Measurements from ENCODE around the gene CMPK1.
"Not testable (repeated sequence)": the region's sequence is repeated elsewhere in the genome, so short reads cannot be mapped to it uniquely, and the experiment has no call there.

The CMPK1 gene

DNA sequence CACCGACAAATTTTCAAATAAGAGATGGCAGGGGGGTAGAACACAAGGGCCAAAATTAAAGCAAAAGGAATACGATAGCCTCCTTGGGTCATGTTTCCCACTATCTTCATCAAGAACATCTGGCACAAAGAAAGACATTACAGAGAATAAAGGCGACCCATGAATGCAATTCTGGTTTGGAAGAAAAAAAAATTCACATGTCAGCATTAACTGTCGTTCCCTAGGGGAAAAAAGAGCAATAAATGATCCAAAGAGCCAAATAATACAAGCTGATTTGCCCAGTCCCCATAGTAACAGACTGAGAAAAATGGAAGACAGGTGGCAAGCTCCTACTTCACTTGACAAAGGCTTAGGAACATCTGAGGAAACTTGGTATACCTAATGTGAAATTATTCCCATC, 24.2 kb upstream of the CMPK1 start:
- no peak for DNase-seq
- TF ChIP-seq, protein P1, sequence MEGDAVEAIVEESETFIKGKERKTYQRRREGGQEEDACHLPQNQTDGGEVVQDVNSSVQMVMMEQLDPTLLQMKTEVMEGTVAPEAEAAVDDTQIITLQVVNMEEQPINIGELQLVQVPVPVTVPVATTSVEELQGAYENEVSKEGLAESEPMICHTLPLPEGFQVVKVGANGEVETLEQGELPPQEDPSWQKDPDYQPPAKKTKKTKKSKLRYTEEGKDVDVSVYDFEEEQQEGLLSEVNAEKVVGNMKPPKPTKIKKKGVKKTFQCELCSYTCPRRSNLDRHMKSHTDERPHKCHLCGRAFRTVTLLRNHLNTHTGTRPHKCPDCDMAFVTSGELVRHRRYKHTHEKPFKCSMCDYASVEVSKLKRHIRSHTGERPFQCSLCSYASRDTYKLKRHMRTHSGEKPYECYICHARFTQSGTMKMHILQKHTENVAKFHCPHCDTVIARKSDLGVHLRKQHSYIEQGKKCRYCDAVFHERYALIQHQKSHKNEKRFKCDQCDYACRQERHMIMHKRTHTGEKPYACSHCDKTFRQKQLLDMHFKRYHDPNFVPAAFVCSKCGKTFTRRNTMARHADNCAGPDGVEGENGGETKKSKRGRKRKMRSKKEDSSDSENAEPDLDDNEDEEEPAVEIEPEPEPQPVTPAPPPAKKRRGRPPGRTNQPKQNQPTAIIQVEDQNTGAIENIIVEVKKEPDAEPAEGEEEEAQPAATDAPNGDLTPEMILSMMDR (IDR thresholded peaks at IDR 0.05; ENCODE audit: low read depth, low read length) = no peak
- no peaks in the 10 kb centered on the region for H3K9me3 ChIP-seq
- no peak overlapping the region for H3K4me3 ChIP-seq (ENCODE audit: low read depth, low read length)
- H3K4me1 ChIP-seq = no peaks in the 10 kb centered on the region
- no peaks in the 10 kb centered on the region for H3K27me3 ChIP-seq
- no peaks in the 10 kb centered on the region for H3K36me3 ChIP-seq

DNA sequence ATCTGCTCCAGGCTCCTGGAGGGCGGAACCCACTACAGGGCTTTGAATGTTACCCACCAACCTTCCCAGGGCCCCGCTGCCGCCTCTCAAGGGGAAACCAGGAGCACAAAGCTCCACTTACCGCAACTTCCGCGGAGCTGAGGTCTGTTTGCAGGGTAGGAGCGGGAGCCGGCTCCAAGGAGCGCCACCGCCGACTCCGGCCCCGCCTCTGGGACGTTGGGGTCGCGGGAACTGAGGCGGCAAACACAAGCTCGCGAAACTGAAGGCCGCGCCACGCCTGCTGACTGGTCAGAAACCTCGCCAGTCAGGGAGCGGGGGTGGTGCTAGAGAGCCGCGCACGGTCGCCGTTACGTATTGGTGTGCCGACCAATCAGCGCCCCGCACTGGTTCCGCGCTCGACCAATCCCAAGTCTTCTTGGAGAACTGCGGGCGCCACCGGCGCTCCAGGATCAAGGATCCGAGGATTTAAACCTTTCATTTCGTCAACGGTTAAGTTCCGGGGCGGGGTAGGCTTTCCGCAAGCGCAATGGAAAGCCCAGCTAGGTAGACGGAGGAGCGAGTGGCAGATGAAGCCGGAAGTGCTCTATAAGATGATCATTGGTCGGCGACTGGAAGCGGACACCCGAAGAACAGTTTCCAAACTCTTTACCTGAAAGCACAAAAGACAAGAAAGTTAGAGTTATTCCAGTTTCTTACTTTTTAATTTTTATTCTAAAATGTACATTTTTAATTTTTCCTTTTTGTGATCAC, 19.5 kb upstream of the CMPK1 start, which contains the start of gene STIL:
Gene STIL, minus strand, starts transcription at position 233 of the 750 bp plus-strand sequence. CDS start 3,828 bp downstream, outside the sequence.
- no peaks in the 10 kb centered on the region for H3K36me3 ChIP-seq
- H3K4me1 ChIP-seq = no peaks in the 10 kb centered on the region
- DNase-seq = peak; percentile 95
- H3K9me3 ChIP-seq = no peaks in the 10 kb centered on the region
- H3K27me3 ChIP-seq = no peaks in the 10 kb centered on the region
- H3K4me3 ChIP-seq (ENCODE audit: low read depth, low read length) = peak within 1 kb of the TSS; percentile 92
- TF ChIP-seq, protein P1 (IDR thresholded peaks at IDR 0.05; ENCODE audit: low read depth, low read length) = no peak

DNA sequence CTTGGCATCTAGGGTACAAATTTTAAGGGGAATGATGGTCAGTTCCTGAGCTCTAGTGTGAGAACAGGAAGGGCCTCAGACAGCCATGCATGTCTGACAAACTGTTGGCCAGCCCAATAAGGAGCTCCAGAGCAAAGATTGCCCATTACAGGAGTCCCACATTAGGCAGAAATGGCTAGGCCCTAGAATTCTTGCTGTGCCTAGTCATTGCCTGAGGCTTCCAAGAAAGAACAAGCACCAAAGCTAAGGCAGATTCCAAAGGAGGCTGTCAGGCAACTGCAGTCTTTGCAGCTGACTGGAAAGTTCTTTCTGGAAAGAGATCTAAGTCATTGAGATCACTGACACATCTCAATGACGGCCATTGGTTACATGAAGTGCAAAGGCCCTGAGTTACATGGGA, 15.7 kb upstream of the CMPK1 start:
- H3K4me3 ChIP-seq (ENCODE audit: low read depth, low read length) = no peak overlapping the region
- TF ChIP-seq, protein P1 (IDR thresholded peaks at IDR 0.05; ENCODE audit: low read depth, low read length) = no peak
- no peaks in the 10 kb centered on the region for H3K9me3 ChIP-seq
- H3K4me1 ChIP-seq = no peaks in the 10 kb centered on the region
- no peaks in the 10 kb centered on the region for H3K27me3 ChIP-seq
- no peaks in the 10 kb centered on the region for H3K36me3 ChIP-seq
- DNase-seq = no peak

DNA sequence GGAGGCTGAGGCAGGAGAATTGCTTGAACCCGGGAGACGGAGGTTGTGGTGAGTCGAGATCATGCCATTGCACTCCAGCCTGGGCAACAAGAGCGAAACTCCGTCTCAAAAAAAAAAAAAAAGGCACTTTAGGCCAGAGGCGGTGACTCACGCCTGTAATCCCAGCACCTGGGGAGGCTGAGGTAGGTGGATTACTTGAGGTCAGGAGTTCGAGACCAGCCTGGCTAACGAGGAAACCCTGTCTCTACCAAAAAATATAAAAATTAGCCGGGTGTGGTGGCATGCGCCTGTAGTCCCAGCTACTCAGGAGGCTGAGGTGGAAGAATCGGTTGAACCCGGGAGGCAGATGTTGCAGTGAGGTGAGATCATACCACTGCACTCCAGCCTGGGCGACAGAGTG, 13.6 kb upstream of the CMPK1 start:
- H3K4me3 ChIP-seq (ENCODE audit: low read depth, low read length); H3K9me3 ChIP-seq; H3K36me3 ChIP-seq; DNase-seq; H3K27me3 ChIP-seq; H3K4me1 ChIP-seq: not testable (repeated sequence)

DNA sequence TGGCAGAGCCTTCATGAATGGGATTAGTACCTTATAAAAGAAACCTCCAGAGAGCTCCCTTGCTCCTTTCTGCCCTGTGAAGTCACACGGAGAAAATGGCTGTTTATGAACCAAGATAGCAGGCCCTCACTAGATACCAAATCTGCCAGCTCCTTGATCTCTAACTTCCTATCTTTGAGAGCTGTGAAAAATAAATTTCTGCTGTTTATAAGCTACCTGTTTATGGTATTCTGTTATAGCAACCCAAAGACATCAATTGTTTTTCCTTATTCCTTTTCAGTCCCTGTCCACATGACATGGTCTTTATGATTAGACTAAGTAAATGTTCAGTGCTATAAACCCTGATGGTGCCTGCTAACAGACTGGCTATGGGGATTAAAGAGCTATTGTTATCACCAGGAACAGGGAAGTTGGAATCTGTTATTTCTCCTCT, 10.0 kb upstream of the CMPK1 start:
- no peak for DNase-seq
- H3K9me3 ChIP-seq = no peaks in the 10 kb centered on the region
- H3K4me1 ChIP-seq = no peaks in the 10 kb centered on the region
- H3K27me3 ChIP-seq = no peaks in the 10 kb centered on the region
- no peaks in the 10 kb centered on the region for H3K36me3 ChIP-seq
- TF ChIP-seq, protein P1 (IDR thresholded peaks at IDR 0.05; ENCODE audit: low read depth, low read length) = no peak
- no peak overlapping the region for H3K4me3 ChIP-seq (ENCODE audit: low read depth, low read length)

DNA sequence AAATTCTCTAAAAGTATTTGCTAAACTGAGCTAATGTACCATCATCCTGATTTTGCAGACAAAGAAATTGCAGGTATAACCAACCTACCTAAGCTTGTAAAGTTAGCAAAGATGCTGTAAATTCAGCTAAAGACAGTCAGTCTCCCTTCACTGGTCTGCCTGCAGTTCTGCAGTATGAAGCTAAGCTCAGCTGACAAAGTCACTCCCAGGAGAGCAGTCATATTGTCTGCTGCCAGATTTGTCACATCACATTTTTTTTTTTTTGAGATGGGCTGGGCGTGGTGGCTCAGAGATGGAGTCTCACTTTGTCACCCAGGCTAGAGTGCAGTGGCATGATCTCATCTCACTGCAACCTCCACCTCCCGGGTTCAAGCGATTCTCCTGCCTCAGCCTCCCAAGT, 8.9 kb upstream of the CMPK1 start:
- no peaks in the 10 kb centered on the region for H3K36me3 ChIP-seq
- no peak overlapping the region for H3K4me3 ChIP-seq (ENCODE audit: low read depth, low read length)
- TF ChIP-seq, protein P1 (IDR thresholded peaks at IDR 0.05; ENCODE audit: low read depth, low read length) = no peak
- H3K4me1 ChIP-seq = no peaks in the 10 kb centered on the region
- no peaks in the 10 kb centered on the region for H3K9me3 ChIP-seq
- DNase-seq = no peak
- H3K27me3 ChIP-seq = no peaks in the 10 kb centered on the region
